ENCODE data around the gene TMEM121. TPM values are rescaled to one million over a fixed set of nuclear protein-coding genes. Genes with fewer than 3 reads are reported as not detected.

Gene TMEM121
- total RNA-seq, 1 donor from 2014 or later = 2.1 TPM

GRCh38 chr14:105497671-105498429 lies 28.5 kb upstream of the TMEM121 start:
- DNase-seq (ENCODE audit: low spot score) = no peak

- DNase-seq (ENCODE audit: low spot score) = no peak
Observed at GRCh38 chr14:105498430-105499255, 27.7 kb upstream of the TMEM121 start.

- no peak for DNase-seq (ENCODE audit: low spot score)
Observed at GRCh38 chr14:105499256-105500035, 26.9 kb upstream of the TMEM121 start.

- DNase-seq (ENCODE audit: low spot score) = no peak
Observed at GRCh38 chr14:105500036-105500725, 26.2 kb upstream of the TMEM121 start.

- no peak for DNase-seq (ENCODE audit: low spot score)
Observed at GRCh38 chr14:105500726-105501101, 25.7 kb upstream of the TMEM121 start.

GRCh38 chr14:105501504-105502291 lies 24.7 kb upstream of the TMEM121 start:
- DNase-seq (ENCODE audit: low spot score) = no peak

GRCh38 chr14:105502446-105503295 lies 23.7 kb upstream of the TMEM121 start:
- no peak for DNase-seq (ENCODE audit: low spot score)

- DNase-seq (ENCODE audit: low spot score) = no peak
Observed at GRCh38 chr14:105503296-105503640, 23.1 kb upstream of the TMEM121 start.

GRCh38 chr14:105503935-105504692 lies 22.3 kb upstream of the TMEM121 start:
- DNase-seq (ENCODE audit: low spot score) = peak; percentile 85

- peak; percentile 67 for DNase-seq (ENCODE audit: low spot score)
Observed at GRCh38 chr14:105505101-105505500, 21.3 kb upstream of the TMEM121 start.

- DNase-seq (ENCODE audit: low spot score) = no peak
Observed at GRCh38 chr14:105507247-105507646, 19.1 kb upstream of the TMEM121 start.

- DNase-seq (ENCODE audit: low spot score) = no peak
Observed at GRCh38 chr14:105508069-105508468, 18.3 kb upstream of the TMEM121 start.

- DNase-seq (ENCODE audit: low spot score) = no peak
Observed at GRCh38 chr14:105508601-105509000, 17.8 kb upstream of the TMEM121 start.

- no peak for DNase-seq (ENCODE audit: low spot score)
Observed at GRCh38 chr14:105517096-105517495, 9.3 kb upstream of the TMEM121 start.

GRCh38 chr14:105519946-105520698 lies 6.3 kb upstream of the TMEM121 start:
- DNase-seq (ENCODE audit: low spot score) = peak; percentile 20

GRCh38 chr14:105525326-105525725 lies 1.1 kb upstream of the TMEM121 start:
- DNase-seq (ENCODE audit: low spot score) = peak; percentile 55

- DNase-seq (ENCODE audit: low spot score) = no peak
Observed at GRCh38 chr14:105526776-105527380, 495 bp downstream of the TMEM121 start.
